Activated T-cell treated with anti-CD3 and anti-CD28 coated beads, Interleukin-2, amount 50 U/mL, for 72 hours (primary cell): Measurements from ENCODE around the gene UNCX. TPM values are rescaled to one million over a fixed set of nuclear protein-coding genes. Genes with fewer than 3 reads are reported as not detected.

Source experiments
- ATAC-seq, 2 donors: fragments of 150-1000 bp; cut with Tn5 transposase; replicated peaks in 1 of 2; 2 replicates each; pipeline ENCODE4 v1.10.0; 2021; ENCODE audit warnings: moderate library complexity in 2 of 2, mild to moderate bottlenecking in 1 of 2
- DNase-seq, 2 donors: peaks; one replicate each; pipeline ENCODE4 v3.0.0; 2021 to 2022; ENCODE audit warnings: mixed read lengths in 1 of 2
- H3K27ac Mint-ChIP-seq: one replicate; pipeline ENCODE4 v1.8.0; 2022; ENCODE audit warnings: mild to moderate bottlenecking, moderate library complexity, mixed read lengths
- H3K27me3 Mint-ChIP-seq: one replicate; pipeline ENCODE4 v1.8.0; 2022; ENCODE audit warnings: low read depth, mixed read lengths
- H3K36me3 Mint-ChIP-seq, 2 donors: one replicate each; pipeline ENCODE4 v1.8.0; 2022; ENCODE audit warnings: mixed read lengths in 2 of 2, mild to moderate bottlenecking in 1 of 2; ENCODE audit not compliant: insufficient read depth in 2 of 2
- H3K4me1 Mint-ChIP-seq: one replicate; pipeline ENCODE4 v1.8.0; 2022; ENCODE audit warnings: low read depth, mixed read lengths
- H3K4me3 Mint-ChIP-seq, 2 donors: one replicate each; pipeline ENCODE4 v1.8.0; 2022; ENCODE audit warnings: mild to moderate bottlenecking in 2 of 2, mixed read lengths in 2 of 2, moderate library complexity in 2 of 2
- H3K9me3 Mint-ChIP-seq, 2 donors: one replicate each; pipeline ENCODE4 v1.8.0; 2022; ENCODE audit warnings: mixed read lengths in 2 of 2
- total RNA-seq, 2 donors: library from RNA; stranded (reverse); gene quantifications; one replicate each; pipeline ENCODE4 v1.2.3, GENCODE V29; 2022

The UNCX gene
- total RNA-seq, 2 donors from 2014 or later: not detected

DNA sequence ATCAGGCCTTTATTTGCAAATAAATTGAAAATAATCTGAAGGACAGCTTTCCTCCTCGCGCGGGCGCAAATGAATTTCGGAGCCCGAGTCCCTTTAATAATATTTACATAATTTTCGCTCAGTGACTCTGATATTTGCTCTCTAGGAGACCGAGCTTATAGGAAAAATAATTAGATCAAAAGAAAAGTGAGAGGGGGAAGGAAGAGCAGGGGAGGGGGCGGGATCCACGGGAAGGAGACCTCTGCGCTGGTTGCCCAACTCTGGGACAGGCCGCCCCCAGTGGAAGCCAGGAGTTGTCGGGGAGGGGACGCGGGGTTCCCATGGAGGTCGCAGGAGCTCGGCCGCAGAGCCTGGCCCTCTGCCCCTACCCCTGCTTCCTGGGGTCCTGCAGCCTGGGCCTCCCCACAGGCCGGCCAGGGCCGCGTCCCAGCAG is 5.8 kb downstream of the UNCX start:
- Mint-ChIP-seq H3K9me3 (no peaks in the 10 kb centered on the region), H3K4me1 (peaks cover 16% of the 10 kb centered on the region), H3K27ac (no peak overlapping the region), H3K27me3 (peaks cover 50% of the 10 kb centered on the region), H3K4me3 (no peak overlapping the region), H3K36me3 (peaks cover 0 to 2% of the 10 kb centered on the region in 2 donors)
- ATAC-seq (no peak), DNase-seq (no peak)

DNA sequence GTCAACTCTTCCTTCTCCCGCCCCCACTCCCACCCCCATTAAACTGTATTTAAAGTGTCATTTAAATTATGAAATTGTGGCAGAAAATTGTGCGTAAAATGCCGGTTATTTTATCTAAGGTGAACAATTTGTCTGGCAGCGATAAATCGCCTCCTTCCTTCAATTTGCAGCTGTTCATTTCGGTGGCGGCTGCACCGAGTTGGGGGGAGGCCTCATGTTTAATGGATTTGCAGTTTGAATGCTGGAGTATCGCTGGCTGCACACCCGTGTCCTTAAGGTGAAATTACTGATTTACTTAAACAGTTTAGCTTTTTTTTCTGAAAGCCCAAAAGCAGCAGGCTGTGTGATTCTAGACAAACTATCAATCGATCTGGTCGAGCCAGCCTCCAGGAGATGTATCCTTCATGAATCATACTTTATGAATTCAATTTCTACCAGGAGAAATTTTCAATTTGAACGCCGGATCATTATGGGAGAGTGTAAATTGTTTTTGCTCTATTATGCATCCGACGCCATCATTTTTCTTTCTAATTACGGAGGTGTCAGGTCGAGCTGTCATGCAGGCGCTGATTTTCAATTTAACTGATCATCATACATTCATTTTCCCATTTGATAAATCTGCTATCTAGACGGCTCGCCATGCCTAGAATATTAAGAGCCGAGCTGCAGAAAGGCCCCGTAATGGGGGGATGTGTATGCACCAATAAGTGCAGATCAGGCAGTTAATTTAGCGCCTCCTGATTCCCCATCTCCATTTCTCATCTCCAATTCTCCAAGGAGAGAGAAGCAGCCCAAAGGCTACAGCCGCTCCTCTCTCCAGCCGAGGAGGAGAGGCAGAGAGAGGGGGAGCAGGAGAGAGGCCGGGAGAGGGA is 6.5 kb downstream of the UNCX start:
- Mint-ChIP-seq H3K4me1 (peaks cover 21% of the 10 kb centered on the region), H3K4me3 (no peak overlapping the region), H3K36me3 (peaks cover 0 to 2% of the 10 kb centered on the region in 2 donors), H3K27me3 (peaks cover 55% of the 10 kb centered on the region), H3K9me3 (no peaks in the 10 kb centered on the region), H3K27ac (peak overlapping the region; percentile 63)
- DNase-seq: no peak
- ATAC-seq: no peak

- H3K4me1 Mint-ChIP-seq: peaks cover 14% of the 10 kb centered on the region
- H3K9me3 Mint-ChIP-seq: no peaks in the 10 kb centered on the region
- no peak overlapping the region for H3K27ac Mint-ChIP-seq
- ATAC-seq (no peak), DNase-seq (no peak)
- H3K4me3 Mint-ChIP-seq: no peak overlapping the region
- H3K36me3 Mint-ChIP-seq: no peaks in the 10 kb centered on the region
- H3K27me3 Mint-ChIP-seq: peaks cover 55% of the 10 kb centered on the region
Observed at GRCh38 chr7:1239803-1240516, 7.3 kb downstream of the UNCX start.

GRCh38 chr7:1240517-1241257 is 8.0 kb downstream of the UNCX start:
- ATAC-seq (no peak), DNase-seq (no peak)
- peaks cover 61% of the 10 kb centered on the region for H3K27me3 Mint-ChIP-seq
- H3K9me3 Mint-ChIP-seq: no peaks in the 10 kb centered on the region
- H3K4me3 Mint-ChIP-seq: no peak overlapping the region
- peaks cover 13% of the 10 kb centered on the region for H3K4me1 Mint-ChIP-seq
- peak overlapping the region; percentile 80 for H3K27ac Mint-ChIP-seq
- H3K36me3 Mint-ChIP-seq: no peaks in the 10 kb centered on the region

- Mint-ChIP-seq H3K9me3 (no peaks in the 10 kb centered on the region), H3K4me1 (peaks cover 13% of the 10 kb centered on the region), H3K36me3 (no peaks in the 10 kb centered on the region), H3K27ac (no peak overlapping the region), H3K4me3 (no peak overlapping the region), H3K27me3 (peaks cover 67% of the 10 kb centered on the region)
- DNase-seq (no peak), ATAC-seq (no peak)
Observed at GRCh38 chr7:1241258-1241602, 8.6 kb downstream of the UNCX start.

GRCh38 chr7:1241603-1242255 is 9.1 kb downstream of the UNCX start:
- Mint-ChIP-seq H3K36me3 (peaks cover 0 to 1% of the 10 kb centered on the region in 2 donors), H3K27ac (peak overlapping the region; percentile 33), H3K27me3 (peaks cover 72% of the 10 kb centered on the region), H3K9me3 (no peaks in the 10 kb centered on the region), H3K4me1 (peaks cover 13% of the 10 kb centered on the region), H3K4me3 (no peak overlapping the region)
- DNase-seq (no peak), ATAC-seq (no peak)

DNA sequence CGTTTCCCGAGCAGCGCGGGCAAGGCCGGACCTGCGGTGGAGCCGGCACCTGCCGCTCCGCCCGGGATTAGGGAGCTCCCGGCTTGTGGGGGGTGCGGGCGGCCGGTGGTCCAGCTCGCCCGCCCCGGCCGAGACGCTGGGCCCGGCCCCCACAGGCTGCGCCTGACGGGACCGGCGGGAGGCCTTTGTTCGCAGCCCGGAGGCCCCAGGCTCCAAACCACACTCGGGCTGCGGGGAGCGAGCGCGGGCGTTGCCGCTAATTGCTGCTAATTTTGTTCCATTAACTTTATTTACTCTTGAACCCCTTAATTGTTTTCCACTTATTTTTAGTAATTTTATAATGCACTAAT is 9.6 kb downstream of the UNCX start:
- Mint-ChIP-seq H3K4me3 (no peak overlapping the region), H3K4me1 (peaks cover 13% of the 10 kb centered on the region), H3K36me3 (peaks cover 0 to 1% of the 10 kb centered on the region in 2 donors), H3K9me3 (no peaks in the 10 kb centered on the region), H3K27me3 (peaks cover 70% of the 10 kb centered on the region), H3K27ac (no peak overlapping the region)
- DNase-seq: no peak
- no peak for ATAC-seq

DNA sequence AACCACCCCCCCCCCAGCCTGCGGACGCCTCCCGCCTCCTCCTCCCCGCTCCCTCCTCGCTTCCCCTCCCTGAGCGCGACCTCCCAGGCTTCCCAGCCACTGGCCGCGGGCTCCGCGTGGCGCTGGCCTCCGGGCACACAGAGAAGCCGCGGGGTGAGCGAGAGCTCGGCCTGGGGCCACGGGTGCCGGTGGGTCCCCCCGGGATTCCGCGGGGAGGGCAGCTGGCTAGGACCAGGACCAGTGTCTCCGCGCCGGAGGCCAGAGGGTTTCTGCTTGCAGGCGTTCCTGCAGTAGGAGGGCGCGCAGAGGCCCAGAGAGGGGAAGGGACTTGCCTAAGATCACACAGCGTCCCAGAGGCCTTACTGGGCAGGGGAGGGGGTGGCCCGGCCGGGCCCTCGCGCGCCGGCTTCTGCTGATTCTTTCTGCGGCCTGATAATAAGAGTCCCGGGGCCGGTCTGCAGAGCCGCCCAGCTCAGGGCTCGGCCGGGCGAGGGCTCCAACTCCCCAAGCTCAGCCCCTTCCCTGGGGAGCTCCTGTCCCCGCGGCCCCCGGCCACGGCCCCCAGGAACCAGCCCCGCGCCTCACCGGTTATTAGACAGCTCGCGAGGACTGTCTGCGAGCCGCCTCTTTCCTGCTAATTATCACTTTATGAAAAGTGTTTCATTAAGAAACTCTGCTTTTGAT is 10.1 kb downstream of the UNCX start:
- H3K4me3 Mint-ChIP-seq: no peak overlapping the region
- ATAC-seq (no peak), DNase-seq (no peak)
- H3K27me3 Mint-ChIP-seq: peaks cover 64% of the 10 kb centered on the region
- peak overlapping the region; percentile 77 for H3K27ac Mint-ChIP-seq
- H3K9me3 Mint-ChIP-seq: no peaks in the 10 kb centered on the region
- peaks cover 0 to 1% of the 10 kb centered on the region in 2 donors for H3K36me3 Mint-ChIP-seq
- H3K4me1 Mint-ChIP-seq: peaks cover 13% of the 10 kb centered on the region

DNA sequence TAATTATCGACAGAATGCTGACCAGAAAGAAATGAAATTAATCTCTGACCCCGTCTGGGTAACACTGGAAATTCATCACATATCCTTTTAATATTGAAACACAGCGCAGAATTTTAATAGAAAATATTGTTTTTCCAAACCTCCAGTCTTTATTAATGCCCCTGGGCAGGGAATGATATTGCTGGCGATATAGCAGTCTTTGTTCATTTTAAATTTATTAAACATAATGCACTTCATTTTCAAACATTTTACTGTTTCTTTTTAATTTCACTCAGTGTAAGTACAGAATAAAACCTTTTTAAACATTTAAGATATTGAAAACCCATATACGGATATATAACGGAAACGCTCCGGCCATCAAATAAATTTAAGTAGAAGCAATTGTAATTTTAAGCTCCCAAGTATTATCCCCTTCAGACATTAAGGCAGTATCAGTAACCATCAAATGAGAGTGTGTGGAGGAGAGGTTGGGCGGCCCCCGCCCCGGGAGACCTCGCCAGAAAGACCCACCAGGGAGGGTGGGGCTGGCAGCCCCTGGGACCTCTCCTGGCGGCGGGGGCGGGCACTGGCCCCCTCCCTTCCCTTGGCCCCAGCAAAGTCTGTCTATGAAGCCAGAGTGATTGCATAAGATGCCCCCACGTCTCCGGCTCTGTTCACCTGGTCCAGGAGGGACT is 10.8 kb downstream of the UNCX start:
- H3K27me3 Mint-ChIP-seq: peaks cover 69% of the 10 kb centered on the region
- ATAC-seq (no peak), DNase-seq (no peak)
- peak overlapping the region; percentile 77 for H3K27ac Mint-ChIP-seq
- H3K4me3 Mint-ChIP-seq: no peak overlapping the region
- H3K36me3 Mint-ChIP-seq: peaks cover 1% of the 10 kb centered on the region in 2 donors
- H3K9me3 Mint-ChIP-seq: no peaks in the 10 kb centered on the region
- H3K4me1 Mint-ChIP-seq: peaks cover 20% of the 10 kb centered on the region

GRCh38 chr7:1243964-1244416 is 11.3 kb downstream of the UNCX start:
- Mint-ChIP-seq H3K4me3 (no peak overlapping the region), H3K9me3 (no peaks in the 10 kb centered on the region), H3K27me3 (peaks cover 71% of the 10 kb centered on the region), H3K4me1 (peaks cover 19% of the 10 kb centered on the region), H3K27ac (no peak overlapping the region), H3K36me3 (peaks cover 1 to 2% of the 10 kb centered on the region in 2 donors)
- ATAC-seq: no peak
- no peak for DNase-seq

- H3K36me3 Mint-ChIP-seq: peaks cover 1 to 2% of the 10 kb centered on the region in 2 donors
- DNase-seq: no peak
- no peak for ATAC-seq
- peaks cover 66% of the 10 kb centered on the region for H3K27me3 Mint-ChIP-seq
- H3K9me3 Mint-ChIP-seq: no peaks in the 10 kb centered on the region
- H3K4me3 Mint-ChIP-seq: no peak overlapping the region
- no peak overlapping the region for H3K27ac Mint-ChIP-seq
- peaks cover 13% of the 10 kb centered on the region for H3K4me1 Mint-ChIP-seq
Observed at GRCh38 chr7:1244700-1245523, 12.2 kb downstream of the UNCX start.
